Subcutaneous adipose tissue (tissue), 4 donors: ENCODE measurements around the gene NR3C2. TPM values are rescaled to one million over a fixed set of nuclear protein-coding genes. Genes with fewer than 3 reads are reported as not detected.

Experiments
- total RNA-seq, 4 donors: library from RNA; depleted of rRNA; stranded (reverse); fragments of >200 nt; gene quantifications; one replicate each; pipeline ENCODE4 v1.1.0, GENCODE V29; 2016
- TF ChIP-seq, protein P1 (sequence below): fragments of 450-650 bp; IDR thresholded peaks from one replicate; pipeline ENCODE4 v1.5.1; 2016; ENCODE audit warnings: low read depth, mild to moderate bottlenecking, control low read depth, antibody characterized with exemption, moderate library complexity

Gene NR3C2
- total RNA-seq, 4 donors from 2014 or later, result 7.5 to 17.0 (median 8.9) TPM

- TF ChIP-seq, protein P1, sequence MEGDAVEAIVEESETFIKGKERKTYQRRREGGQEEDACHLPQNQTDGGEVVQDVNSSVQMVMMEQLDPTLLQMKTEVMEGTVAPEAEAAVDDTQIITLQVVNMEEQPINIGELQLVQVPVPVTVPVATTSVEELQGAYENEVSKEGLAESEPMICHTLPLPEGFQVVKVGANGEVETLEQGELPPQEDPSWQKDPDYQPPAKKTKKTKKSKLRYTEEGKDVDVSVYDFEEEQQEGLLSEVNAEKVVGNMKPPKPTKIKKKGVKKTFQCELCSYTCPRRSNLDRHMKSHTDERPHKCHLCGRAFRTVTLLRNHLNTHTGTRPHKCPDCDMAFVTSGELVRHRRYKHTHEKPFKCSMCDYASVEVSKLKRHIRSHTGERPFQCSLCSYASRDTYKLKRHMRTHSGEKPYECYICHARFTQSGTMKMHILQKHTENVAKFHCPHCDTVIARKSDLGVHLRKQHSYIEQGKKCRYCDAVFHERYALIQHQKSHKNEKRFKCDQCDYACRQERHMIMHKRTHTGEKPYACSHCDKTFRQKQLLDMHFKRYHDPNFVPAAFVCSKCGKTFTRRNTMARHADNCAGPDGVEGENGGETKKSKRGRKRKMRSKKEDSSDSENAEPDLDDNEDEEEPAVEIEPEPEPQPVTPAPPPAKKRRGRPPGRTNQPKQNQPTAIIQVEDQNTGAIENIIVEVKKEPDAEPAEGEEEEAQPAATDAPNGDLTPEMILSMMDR, result no peak
These were observed 108.9 kb downstream of the NR3C2 start for GRCh38 chr4:148333265-148333664.

- TF ChIP-seq, protein P1, result no peak
These were observed 109.7 kb downstream of the NR3C2 start for GRCh38 chr4:148332486-148332885.

DNA sequence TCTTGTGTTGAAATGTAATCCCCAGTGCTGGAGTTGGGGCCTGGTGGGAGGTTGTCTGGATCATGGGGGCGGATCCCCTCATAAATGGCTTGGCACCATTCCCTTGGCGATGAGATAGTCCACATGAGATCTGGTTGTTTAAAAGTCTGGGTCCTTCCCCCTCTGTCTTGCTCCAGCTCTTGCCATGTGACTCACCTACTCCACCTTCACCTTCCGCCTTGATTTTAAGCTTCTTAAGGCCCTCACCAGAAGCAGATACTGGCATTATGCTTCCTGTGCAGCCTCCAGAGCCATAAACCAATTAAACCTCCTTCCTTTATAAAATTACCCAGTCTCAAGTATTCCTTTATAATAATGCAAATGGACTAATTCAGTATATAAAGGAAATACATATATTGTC, 111.5 kb downstream of the NR3C2 start:
- TF ChIP-seq, protein P1, result no peak

DNA sequence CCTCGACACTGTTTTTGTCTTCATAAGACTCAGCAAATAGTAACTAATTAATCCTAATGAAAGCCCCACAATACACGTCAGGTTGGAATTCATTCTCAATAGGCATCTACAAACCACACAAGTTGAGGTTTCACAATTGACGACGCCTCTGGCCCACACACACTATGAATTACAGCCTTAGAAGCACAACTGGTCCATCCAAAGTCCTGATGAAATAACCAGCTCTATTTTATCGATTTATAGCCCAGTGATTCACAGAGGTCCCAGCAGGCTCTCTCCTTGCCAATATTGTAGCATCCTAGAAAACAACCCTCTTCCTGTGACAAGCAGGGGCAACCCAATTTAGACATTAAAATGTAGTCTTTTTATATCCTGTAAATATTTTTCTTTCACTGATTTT, 112.1 kb downstream of the NR3C2 start:
- TF ChIP-seq, protein P1, result no peak

DNA sequence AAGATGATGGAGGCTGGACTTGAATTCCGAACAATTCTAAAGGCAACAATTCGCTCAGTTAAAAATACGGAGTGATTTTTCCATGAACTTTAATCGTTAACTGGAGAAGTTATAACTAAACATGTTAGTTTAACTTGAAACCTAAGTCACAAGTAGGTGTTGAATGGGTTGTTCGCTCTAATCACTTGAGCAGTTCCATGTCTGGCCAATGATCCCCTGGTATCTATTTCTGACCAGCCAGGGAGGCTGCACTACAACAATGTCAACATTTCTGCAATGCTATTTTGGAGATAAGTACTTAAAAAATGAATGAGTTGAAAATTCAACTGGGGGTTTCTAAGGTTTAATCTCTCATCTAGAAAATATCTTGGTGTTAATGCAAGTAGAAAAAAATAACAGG, 112.5 kb downstream of the NR3C2 start:
- TF ChIP-seq, protein P1, result no peak

DNA sequence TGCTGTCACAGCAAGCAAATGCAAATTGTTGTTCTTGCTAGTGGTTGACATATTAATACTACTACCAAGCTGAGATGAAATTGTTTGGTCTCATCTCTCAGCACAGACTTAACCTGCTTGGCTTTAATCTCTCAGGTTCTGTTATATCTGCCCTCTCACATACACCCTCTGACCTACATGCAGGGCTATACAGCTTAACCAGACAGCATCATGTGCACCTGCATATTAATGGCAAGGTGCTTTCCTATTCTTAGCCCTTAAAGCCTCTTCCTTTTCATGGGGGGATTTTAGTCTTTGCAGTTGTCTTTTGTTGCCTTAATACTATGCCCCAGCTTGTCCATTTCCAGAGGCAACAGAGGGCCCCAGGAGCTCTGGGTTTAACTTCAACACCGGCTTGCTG, 114.5 kb downstream of the NR3C2 start:
- TF ChIP-seq, protein P1, result no peak

GRCh38 chr4:148315049-148315448, 127.2 kb downstream of the NR3C2 start:
- TF ChIP-seq, protein P1, result no peak
